HepG2 (cell line): Measurements from ENCODE around the gene TRIM69. TPM values are rescaled to one million over a fixed set of nuclear protein-coding genes. Genes with fewer than 3 reads are reported as not detected.

ENCODE experiments used
- BCL6 ChIP-seq: IDR thresholded peaks from 2 replicates; pipeline ENCODE4 v1.6.1; 2016; ENCODE audit warnings: missing genetic modification reagents, missing compliant biosample characterization
- FLYWCH1 ChIP-seq: sonication (generic); formaldehyde crosslinking; IDR thresholded peaks from 2 replicates; pipeline ENCODE4 v1.8.1; 2023; ENCODE audit warnings: mild to moderate bottlenecking, missing genetic modification reagents
- FOXK1 ChIP-seq: sonication (generic); formaldehyde crosslinking; IDR thresholded peaks from 2 replicates; pipeline ENCODE4 v1.4.0; 2020; ENCODE audit warnings: low read depth, missing genetic modification reagents, borderline replicate concordance
- HOXD1 ChIP-seq: sonication (generic); formaldehyde crosslinking; IDR thresholded peaks from 2 replicates; pipeline ENCODE4 v1.5.0; 2020; ENCODE audit warnings: missing genetic modification reagents
- KAT8 ChIP-seq: IDR thresholded peaks from 2 replicates; pipeline ENCODE4 v1.6.1; 2016; ENCODE audit warnings: missing genetic modification reagents, missing compliant biosample characterization
- PCBP2 ChIP-seq: fragments of 200-400 bp; formaldehyde crosslinking; optimal IDR thresholded peaks from 2 replicates; pipeline ENCODE3; 2018; ENCODE audit warnings: low read length, low read depth; ENCODE audit not compliant: poor library complexity, severe bottlenecking
- POGZ ChIP-seq: sonication (generic); formaldehyde crosslinking; IDR thresholded peaks from 2 replicates; pipeline ENCODE4 v1.4.0; 2020; ENCODE audit warnings: mild to moderate bottlenecking, missing genetic modification reagents
- SP1 ChIP-seq, 2 experiments: fragments of 450-650 bp in 1 of 2; sonication (generic) in 1 of 2; formaldehyde crosslinking in 1 of 2; IDR thresholded peaks; 2 replicates each; pipeline versions ENCODE4 v1.4.0 to v1.6.1; 2016 to 2020; ENCODE audit warnings: missing genetic modification reagents in 1 of 2
- ZFP1 ChIP-seq: IDR thresholded peaks from 2 replicates; pipeline ENCODE4 v1.6.1; 2016
- ZNF207 ChIP-seq: fragments of 450-650 bp; IDR thresholded peaks from 2 replicates; pipeline ENCODE4 v1.6.1; 2016; ENCODE audit warnings: antibody characterized with exemption, borderline replicate concordance
- ZNF382 ChIP-seq: sonication (generic); formaldehyde crosslinking; IDR thresholded peaks from 2 replicates; pipeline ENCODE4 v1.5.0; 2020; ENCODE audit warnings: missing genetic modification reagents, mild to moderate bottlenecking, borderline replicate concordance
- ZNF678 ChIP-seq: sonication (generic); formaldehyde crosslinking; IDR thresholded peaks from 2 replicates; pipeline ENCODE4 v1.4.0; 2020; ENCODE audit warnings: mild to moderate bottlenecking, missing genetic modification reagents
- ZNF773 ChIP-seq: sonication (generic); formaldehyde crosslinking; IDR thresholded peaks from 2 replicates; pipeline ENCODE4 v1.4.0; 2020; ENCODE audit warnings: missing genetic modification reagents, borderline replicate concordance
- ZSCAN22 ChIP-seq: sonication (generic); formaldehyde crosslinking; IDR thresholded peaks from 2 replicates; pipeline ENCODE4 v1.4.0; 2020; ENCODE audit warnings: mild to moderate bottlenecking, missing genetic modification reagents
- polyA plus RNA-seq, 8 experiments: library from polyadenylated mRNA; depleted of rRNA in 3 of 8; stranded (reverse) in 7 of 8; unstranded in 1 of 8; fragments of >200 nt; fragmentation: Illumina TruSeq in 4 of 8; extraction: Trizol in 4 of 8; gene quantifications; 2 replicates each; pipeline versions ENCODE4 v1.2.1 to v1.2.3, GENCODE V29; 2011 to 2016; ENCODE audit warnings: low read depth in 4 of 8, missing spikeins in 1 of 8, mixed read lengths in 1 of 8; ENCODE audit not compliant: insufficient read depth in 1 of 8
- total RNA-seq, 5 experiments: library from RNA; depleted of rRNA; stranded (reverse); fragments of >200 nt; fragmentation: Illumina TruSeq; extraction: Trizol; gene quantifications; 2 replicates each; pipeline ENCODE4 v1.2.3, GENCODE V29; 2016; ENCODE audit warnings: low read depth in 1 of 5
- TF ChIP-seq, protein P1 (sequence below): sonication (generic); formaldehyde crosslinking; IDR thresholded peaks from 2 replicates; pipeline ENCODE4 v1.4.0; 2020; ENCODE audit warnings: missing genetic modification reagents, borderline replicate concordance
- TF ChIP-seq, protein P2 (sequence below): IDR thresholded peaks from 2 replicates; pipeline ENCODE4 v1.6.1; 2016
- TF ChIP-seq, protein P3 (sequence below): sonication (generic); formaldehyde crosslinking; IDR thresholded peaks from 2 replicates; pipeline ENCODE4 v1.5.0; 2020; ENCODE audit warnings: missing genetic modification reagents
- TF ChIP-seq, protein P4 (sequence below), 2 experiments: IDR thresholded peaks; 2 replicates each; pipeline ENCODE4 v1.6.1; 2011 to 2012; ENCODE audit warnings: low read length in 2 of 2, borderline replicate concordance in 1 of 2, low read depth in 1 of 2, mild to moderate bottlenecking in 1 of 2, moderate library complexity in 1 of 2

The TRIM69 gene
- total and polyA plus RNA-seq, 2 of the 13 experiments (the other 11 are each of a cell fraction or from before 2014, with no cell fraction given), result 2.6 to 3.2 TPM

DNA sequence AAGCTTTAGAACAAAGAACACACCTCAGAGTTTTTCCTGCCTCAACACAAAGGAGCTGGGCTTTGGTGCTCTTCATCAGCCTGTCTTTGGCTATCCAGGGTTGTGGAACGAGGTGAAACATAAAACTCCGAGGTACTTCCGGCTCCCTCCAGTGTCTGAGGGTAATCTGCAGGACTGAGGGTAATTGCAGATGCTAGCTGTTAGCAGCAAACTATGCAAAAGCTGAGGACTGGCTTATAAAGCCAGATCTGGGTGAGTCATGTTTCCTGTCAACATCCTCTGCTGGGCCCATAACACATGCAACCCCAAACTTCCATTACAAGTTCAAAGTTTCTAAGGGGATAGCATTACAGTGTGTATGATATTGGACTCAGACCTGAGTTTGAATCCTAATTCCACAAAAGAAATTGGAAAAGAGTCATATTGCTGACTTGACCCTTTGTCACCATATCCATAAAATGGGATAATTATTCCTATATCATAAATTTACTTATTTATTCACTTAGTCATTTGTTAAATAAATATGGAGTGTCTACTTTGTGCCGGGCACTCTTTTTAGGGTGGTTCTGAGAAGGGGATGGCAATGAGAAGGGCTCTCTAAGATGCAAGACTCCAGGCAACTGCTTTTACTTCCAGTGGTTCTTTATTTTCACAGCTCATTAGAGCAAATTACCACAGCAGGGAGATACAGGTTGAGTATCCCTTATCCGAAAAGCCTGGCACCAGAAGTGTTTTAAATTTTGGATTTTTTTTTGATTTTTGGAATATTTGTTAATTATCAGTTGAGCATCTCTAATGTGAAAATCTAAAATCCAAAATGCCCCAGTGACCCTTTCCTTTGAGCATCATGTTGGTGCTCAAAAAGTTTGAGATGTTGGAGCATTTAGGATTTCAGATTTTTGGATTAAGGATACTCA, 9.5 kb upstream of the TRIM69 start (continued):
- TF ChIP-seq, protein P1, sequence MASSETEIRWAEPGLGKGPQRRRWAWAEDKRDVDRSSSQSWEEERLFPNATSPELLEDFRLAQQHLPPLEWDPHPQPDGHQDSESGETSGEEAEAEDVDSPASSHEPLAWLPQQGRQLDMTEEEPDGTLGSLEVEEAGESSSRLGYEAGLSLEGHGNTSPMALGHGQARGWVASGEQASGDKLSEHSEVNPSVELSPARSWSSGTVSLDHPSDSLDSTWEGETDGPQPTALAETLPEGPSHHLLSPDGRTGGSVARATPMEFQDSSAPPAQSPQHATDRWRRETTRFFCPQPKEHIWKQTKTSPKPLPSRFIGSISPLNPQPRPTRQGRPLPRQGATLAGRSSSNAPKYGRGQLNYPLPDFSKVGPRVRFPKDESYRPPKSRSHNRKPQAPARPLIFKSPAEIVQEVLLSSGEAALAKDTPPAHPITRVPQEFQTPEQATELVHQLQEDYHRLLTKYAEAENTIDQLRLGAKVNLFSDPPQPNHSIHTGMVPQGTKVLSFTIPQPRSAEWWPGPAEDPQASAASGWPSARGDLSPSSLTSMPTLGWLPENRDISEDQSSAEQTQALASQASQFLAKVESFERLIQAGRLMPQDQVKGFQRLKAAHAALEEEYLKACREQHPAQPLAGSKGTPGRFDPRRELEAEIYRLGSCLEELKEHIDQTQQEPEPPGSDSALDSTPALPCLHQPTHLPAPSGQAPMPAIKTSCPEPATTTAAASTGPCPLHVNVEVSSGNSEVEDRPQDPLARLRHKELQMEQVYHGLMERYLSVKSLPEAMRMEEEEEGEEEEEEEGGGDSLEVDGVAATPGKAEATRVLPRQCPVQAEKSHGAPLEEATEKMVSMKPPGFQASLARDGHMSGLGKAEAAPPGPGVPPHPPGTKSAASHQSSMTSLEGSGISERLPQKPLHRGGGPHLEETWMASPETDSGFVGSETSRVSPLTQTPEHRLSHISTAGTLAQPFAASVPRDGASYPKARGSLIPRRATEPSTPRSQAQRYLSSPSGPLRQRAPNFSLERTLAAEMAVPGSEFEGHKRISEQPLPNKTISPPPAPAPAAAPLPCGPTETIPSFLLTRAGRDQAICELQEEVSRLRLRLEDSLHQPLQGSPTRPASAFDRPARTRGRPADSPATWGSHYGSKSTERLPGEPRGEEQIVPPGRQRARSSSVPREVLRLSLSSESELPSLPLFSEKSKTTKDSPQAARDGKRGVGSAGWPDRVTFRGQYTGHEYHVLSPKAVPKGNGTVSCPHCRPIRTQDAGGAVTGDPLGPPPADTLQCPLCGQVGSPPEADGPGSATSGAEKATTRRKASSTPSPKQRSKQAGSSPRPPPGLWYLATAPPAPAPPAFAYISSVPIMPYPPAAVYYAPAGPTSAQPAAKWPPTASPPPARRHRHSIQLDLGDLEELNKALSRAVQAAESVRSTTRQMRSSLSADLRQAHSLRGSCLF (CRISPR knock-in tag), result no peak
- TF ChIP-seq FLYWCH1 (no peak), ZFP1 (CRISPR knock-in tag) (no peak), ZNF773 (CRISPR knock-in tag) (no peak), ZSCAN22 (CRISPR knock-in tag) (no peak), ZNF207 (no peak), PCBP2 (no peak), HOXD1 (no peak), ZNF678 (no peak), SP1 (IDR thresholded peaks at IDR 0.05) (no peak), SP1 (CRISPR knock-in tag; IDR thresholded peaks at IDR 0.05) (no peak), ZNF382 (CRISPR knock-in tag) (no peak), POGZ (CRISPR knock-in tag) (no peak), KAT8 (CRISPR knock-in tag) (peak; percentile 58), BCL6 (CRISPR knock-in tag) (no peak), FOXK1 (CRISPR knock-in tag) (peak; percentile 44; the same call in 1 of the 2 replicates)
- TF ChIP-seq, protein P2, sequence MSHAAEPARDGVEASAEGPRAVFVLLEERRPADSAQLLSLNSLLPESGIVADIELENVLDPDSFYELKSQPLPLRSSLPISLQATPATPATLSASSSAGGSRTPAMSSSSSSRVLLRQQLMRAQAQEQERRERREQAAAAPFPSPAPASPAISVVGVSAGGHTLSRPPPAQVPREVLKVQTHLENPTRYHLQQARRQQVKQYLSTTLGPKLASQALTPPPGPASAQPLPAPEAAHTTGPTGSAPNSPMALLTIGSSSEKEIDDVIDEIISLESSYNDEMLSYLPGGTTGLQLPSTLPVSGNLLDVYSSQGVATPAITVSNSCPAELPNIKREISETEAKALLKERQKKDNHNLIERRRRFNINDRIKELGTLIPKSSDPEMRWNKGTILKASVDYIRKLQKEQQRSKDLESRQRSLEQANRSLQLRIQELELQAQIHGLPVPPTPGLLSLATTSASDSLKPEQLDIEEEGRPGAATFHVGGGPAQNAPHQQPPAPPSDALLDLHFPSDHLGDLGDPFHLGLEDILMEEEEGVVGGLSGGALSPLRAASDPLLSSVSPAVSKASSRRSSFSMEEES (CRISPR knock-in tag), result 0 out of 2 replicates have a peak, but pooled peaks have one; percentile 56
- TF ChIP-seq, protein P3, sequence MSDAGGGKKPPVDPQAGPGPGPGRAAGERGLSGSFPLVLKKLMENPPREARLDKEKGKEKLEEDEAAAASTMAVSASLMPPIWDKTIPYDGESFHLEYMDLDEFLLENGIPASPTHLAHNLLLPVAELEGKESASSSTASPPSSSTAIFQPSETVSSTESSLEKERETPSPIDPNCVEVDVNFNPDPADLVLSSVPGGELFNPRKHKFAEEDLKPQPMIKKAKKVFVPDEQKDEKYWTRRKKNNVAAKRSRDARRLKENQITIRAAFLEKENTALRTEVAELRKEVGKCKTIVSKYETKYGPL (CRISPR knock-in tag), result no peak
- TF ChIP-seq, protein P4, sequence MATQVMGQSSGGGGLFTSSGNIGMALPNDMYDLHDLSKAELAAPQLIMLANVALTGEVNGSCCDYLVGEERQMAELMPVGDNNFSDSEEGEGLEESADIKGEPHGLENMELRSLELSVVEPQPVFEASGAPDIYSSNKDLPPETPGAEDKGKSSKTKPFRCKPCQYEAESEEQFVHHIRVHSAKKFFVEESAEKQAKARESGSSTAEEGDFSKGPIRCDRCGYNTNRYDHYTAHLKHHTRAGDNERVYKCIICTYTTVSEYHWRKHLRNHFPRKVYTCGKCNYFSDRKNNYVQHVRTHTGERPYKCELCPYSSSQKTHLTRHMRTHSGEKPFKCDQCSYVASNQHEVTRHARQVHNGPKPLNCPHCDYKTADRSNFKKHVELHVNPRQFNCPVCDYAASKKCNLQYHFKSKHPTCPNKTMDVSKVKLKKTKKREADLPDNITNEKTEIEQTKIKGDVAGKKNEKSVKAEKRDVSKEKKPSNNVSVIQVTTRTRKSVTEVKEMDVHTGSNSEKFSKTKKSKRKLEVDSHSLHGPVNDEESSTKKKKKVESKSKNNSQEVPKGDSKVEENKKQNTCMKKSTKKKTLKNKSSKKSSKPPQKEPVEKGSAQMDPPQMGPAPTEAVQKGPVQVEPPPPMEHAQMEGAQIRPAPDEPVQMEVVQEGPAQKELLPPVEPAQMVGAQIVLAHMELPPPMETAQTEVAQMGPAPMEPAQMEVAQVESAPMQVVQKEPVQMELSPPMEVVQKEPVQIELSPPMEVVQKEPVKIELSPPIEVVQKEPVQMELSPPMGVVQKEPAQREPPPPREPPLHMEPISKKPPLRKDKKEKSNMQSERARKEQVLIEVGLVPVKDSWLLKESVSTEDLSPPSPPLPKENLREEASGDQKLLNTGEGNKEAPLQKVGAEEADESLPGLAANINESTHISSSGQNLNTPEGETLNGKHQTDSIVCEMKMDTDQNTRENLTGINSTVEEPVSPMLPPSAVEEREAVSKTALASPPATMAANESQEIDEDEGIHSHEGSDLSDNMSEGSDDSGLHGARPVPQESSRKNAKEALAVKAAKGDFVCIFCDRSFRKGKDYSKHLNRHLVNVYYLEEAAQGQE (IDR thresholded peaks at IDR 0.05; ENCODE audit: borderline replicate concordance in 1 of 2, low read depth in 1 of 2, low read length in 2 of 2), result no peak
